ENCODE measurements around the gene NCKAP5. TPM values are rescaled to one million over a fixed set of nuclear protein-coding genes. Genes with fewer than 3 reads are reported as not detected.

NCKAP5 gene
- total RNA-seq, 2 donors from 2014 or later, result 2.0 to 7.1 TPM

- H3K27ac ChIP-seq, result no peak overlapping the region
- no peaks in the 10 kb centered on the region for H3K36me3 ChIP-seq
- 21% methylated on average over 4 of the region's 4 CpGs for WGBS
- no peak overlapping the region for H3K4me3 ChIP-seq
- DNase-seq (ENCODE audit: low spot score), result no peak
- no peaks in the 10 kb centered on the region for H3K9me3 ChIP-seq
- no peaks in the 10 kb centered on the region for H3K27me3 ChIP-seq (replicated peaks; ENCODE audit: insufficient read depth)
- intact Hi-C loops (cut with DNase I), result no loop called here
- TF ChIP-seq POLR2AphosphoS5 (IDR thresholded peaks at IDR 0.05), result no peak
- TF ChIP-seq CTCF (IDR thresholded peaks at IDR 0.05), result no peak
- TF ChIP-seq POLR2A (IDR thresholded peaks at IDR 0.05), result no peak
- H3K4me1 ChIP-seq (replicated peaks), result no peaks in the 10 kb centered on the region
Observed at GRCh38 chr2:133362061-133362476, 206.2 kb downstream of the NCKAP5 start.

GRCh38 chr2:133360882-133361281 lies 207.4 kb downstream of the NCKAP5 start:
- Histone ChIP-seq H3K27ac (no peak overlapping the region), H3K4me1 (replicated peaks) (no peaks in the 10 kb centered on the region), H3K36me3 (no peaks in the 10 kb centered on the region), H3K4me3 (no peak overlapping the region), H3K27me3 (replicated peaks; ENCODE audit: insufficient read depth) (no peaks in the 10 kb centered on the region), H3K9me3 (no peaks in the 10 kb centered on the region)
- 97% methylated on average over 1 of the region's 1 CpG for WGBS
- TF ChIP-seq CTCF (IDR thresholded peaks at IDR 0.05) (no peak), POLR2A (IDR thresholded peaks at IDR 0.05) (no peak), POLR2AphosphoS5 (IDR thresholded peaks at IDR 0.05) (no peak)
- no peak for DNase-seq (ENCODE audit: low spot score)
- intact Hi-C loops (cut with DNase I), result no loop called here

GRCh38 chr2:133360190-133360589 lies 208.1 kb downstream of the NCKAP5 start:
- no peak for TF ChIP-seq POLR2AphosphoS5 (IDR thresholded peaks at IDR 0.05)
- no peak for TF ChIP-seq CTCF (IDR thresholded peaks at IDR 0.05)
- no peak for TF ChIP-seq POLR2A (IDR thresholded peaks at IDR 0.05)
- no peaks in the 10 kb centered on the region for H3K9me3 ChIP-seq
- WGBS, result 86% methylated on average over 3 of the region's 3 CpGs
- H3K4me3 ChIP-seq, result no peak overlapping the region
- intact Hi-C loops (cut with DNase I), result no loop called here
- no peaks in the 10 kb centered on the region for H3K4me1 ChIP-seq (replicated peaks)
- no peaks in the 10 kb centered on the region for H3K27me3 ChIP-seq (replicated peaks; ENCODE audit: insufficient read depth)
- H3K27ac ChIP-seq, result no peak overlapping the region
- no peaks in the 10 kb centered on the region for H3K36me3 ChIP-seq
- DNase-seq (ENCODE audit: low spot score), result no peak

GRCh38 chr2:133352719-133353118 lies 215.5 kb downstream of the NCKAP5 start:
- H3K36me3 ChIP-seq, result no peaks in the 10 kb centered on the region
- WGBS, result 54% methylated on average over 1 of the region's 1 CpG
- no peaks in the 10 kb centered on the region for H3K27me3 ChIP-seq (replicated peaks; ENCODE audit: insufficient read depth)
- no peak overlapping the region for H3K27ac ChIP-seq
- H3K4me1 ChIP-seq (replicated peaks), result no peaks in the 10 kb centered on the region
- no peak overlapping the region for H3K4me3 ChIP-seq
- H3K9me3 ChIP-seq, result no peaks in the 10 kb centered on the region
- TF ChIP-seq POLR2AphosphoS5 (IDR thresholded peaks at IDR 0.05) (no peak), CTCF (IDR thresholded peaks at IDR 0.05) (no peak), POLR2A (IDR thresholded peaks at IDR 0.05) (no peak)
- intact Hi-C loops (cut with DNase I), result no loop called here
- no peak for DNase-seq (ENCODE audit: low spot score)

- Histone ChIP-seq H3K27ac (no peak overlapping the region), H3K4me3 (no peak overlapping the region), H3K36me3 (no peaks in the 10 kb centered on the region), H3K9me3 (no peaks in the 10 kb centered on the region), H3K27me3 (replicated peaks; ENCODE audit: insufficient read depth) (no peaks in the 10 kb centered on the region), H3K4me1 (replicated peaks) (no peaks in the 10 kb centered on the region)
- 80% methylated on average over 4 of the region's 4 CpGs for WGBS
- no peak for DNase-seq (ENCODE audit: low spot score)
- intact Hi-C loops (cut with DNase I), result no loop called here
- TF ChIP-seq CTCF (IDR thresholded peaks at IDR 0.05) (no peak), POLR2A (IDR thresholded peaks at IDR 0.05) (no peak), POLR2AphosphoS5 (IDR thresholded peaks at IDR 0.05) (no peak)
Observed at GRCh38 chr2:133346654-133347053, 221.6 kb downstream of the NCKAP5 start.

Data from prostate gland (tissue), 2 donors.